OCI-LY3 (cell line): ENCODE results near the gene MVB12A.

ENCODE experiments used
- H2AFZ ChIP-seq: fragments of 200-600, 300-600 bp; shearing (Covaris generic); 2 replicates; pipeline ENCODE4 v1.6.0; 2014; ENCODE audit warnings: antibody characterized with exemption, low read depth, low read length
- H3K27ac ChIP-seq: fragments of 200-600, 300-600 bp; sonication (generic); 2 replicates; pipeline ENCODE4 v1.5.1; 2014; ENCODE audit warnings: mild to moderate bottlenecking, low read length, moderate library complexity, mixed read lengths
- H3K27me3 ChIP-seq: fragments of 200-600, 300-600 bp; sonication (generic); 2 replicates; pipeline ENCODE4 v1.6.1; 2014; ENCODE audit warnings: low read depth, low read length, mixed read lengths
- H3K36me3 ChIP-seq: fragments of 200-600, 300-600 bp; sonication (generic); replicated peaks from 2 replicates; pipeline ENCODE3; 2014; ENCODE audit warnings: low read depth, low read length, mixed read lengths
- H3K4me1 ChIP-seq: fragments of 300-600, 200-600 bp; sonication (generic); 2 replicates; pipeline ENCODE4 v1.6.1; 2014; ENCODE audit warnings: low read length, mixed read lengths
- H3K4me2 ChIP-seq: fragments of 200-600, 300-600 bp; sonication (generic); 2 replicates; pipeline ENCODE4 v1.6.1; 2014; ENCODE audit warnings: low read length, mixed read lengths
- H3K4me3 ChIP-seq: fragments of 300-600, 200-600 bp; sonication (generic); 2 replicates; pipeline ENCODE4 v1.5.1; 2014; ENCODE audit warnings: antibody characterized with exemption, mild to moderate bottlenecking, low read length, moderate library complexity
- H3K79me2 ChIP-seq: fragments of 300-600, 200-600 bp; shearing (Covaris generic); 2 replicates; pipeline ENCODE4 v1.6.1; 2014; ENCODE audit warnings: mild to moderate bottlenecking, low read length, mixed read lengths
- H3K9ac ChIP-seq: fragments of 300-600, 200-600 bp; shearing (Covaris generic); 2 replicates; pipeline ENCODE4 v1.6.0; 2014; ENCODE audit warnings: mild to moderate bottlenecking, low read length, moderate library complexity
- H3K9me3 ChIP-seq: fragments of 200-600, 300-600 bp; shearing (Covaris generic); 2 replicates; pipeline ENCODE4 v1.6.1; 2014; ENCODE audit warnings: low read length, mixed read lengths; ENCODE audit not compliant: insufficient read depth
- H4K20me1 ChIP-seq: fragments of 200-600, 300-600 bp; sonication (generic); 2 replicates; pipeline ENCODE4 v1.6.1; 2016; ENCODE audit warnings: low read length, mixed read lengths; ENCODE audit not compliant: insufficient read depth
- EZH2phosphoT487 ChIP-seq: fragments of 200-600 bp; shearing (Covaris generic); IDR thresholded peaks from 2 replicates; pipeline ENCODE4 v1.6.1; 2018; ENCODE audit warnings: antibody characterized with exemption, mixed run types, low read depth
- TF ChIP-seq, protein P1 (sequence below): fragments of 200-600, 300-600 bp; sonication (generic); IDR thresholded peaks from 2 replicates; pipeline ENCODE4 v1.5.1; 2014; ENCODE audit warnings: antibody characterized with exemption, low read length, low read depth

The MVB12A gene

DNA sequence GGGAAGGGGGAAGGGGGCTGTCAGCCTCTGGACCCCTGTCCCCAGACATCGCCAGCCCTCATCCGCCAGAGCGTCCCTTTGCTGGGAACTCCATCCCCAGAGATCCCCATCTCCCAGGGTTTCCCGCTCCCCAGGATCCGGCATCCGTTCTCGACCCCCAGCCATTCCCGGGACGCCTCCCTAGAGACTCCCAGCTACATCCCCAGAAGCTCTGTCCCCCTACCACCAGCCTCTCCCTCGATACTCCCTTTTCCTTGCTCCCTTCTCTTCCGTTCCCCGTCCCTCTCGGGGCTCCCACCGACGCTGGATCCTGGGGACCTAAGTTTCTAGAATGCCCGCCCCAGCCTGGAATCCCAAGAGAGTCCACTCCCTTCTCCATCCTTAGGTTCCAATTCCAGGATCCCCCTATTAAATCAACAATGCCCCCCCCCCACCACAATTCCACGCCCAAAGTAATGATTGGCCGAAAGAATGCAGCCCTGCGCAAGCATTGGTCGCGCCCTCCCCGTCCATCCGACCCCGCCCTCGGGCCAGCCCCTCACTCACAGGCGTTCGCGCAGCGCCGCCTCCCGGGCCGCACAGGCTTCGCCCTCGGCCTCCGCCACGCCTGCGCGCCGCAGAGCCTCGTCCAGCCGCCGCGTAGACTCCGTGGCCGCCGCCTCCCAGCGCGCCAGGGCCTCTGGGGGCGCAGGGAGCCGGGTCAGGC is 29.0 kb upstream of the MVB12A start:
- Histone ChIP-seq H3K36me3 (no peaks in the 10 kb centered on the region), H3K27me3 (peaks cover 3% of the 10 kb centered on the region; the same call in 1 of the 2 replicates), H3K4me2 (peak overlapping the region; percentile 61), H3K27ac (no peak overlapping the region), H3K4me1 (peaks cover 7% of the 10 kb centered on the region), H3K9me3 (no peaks in the 10 kb centered on the region), H2AFZ (peak overlapping the region; percentile 64; the same call in 1 of the 2 replicates), H3K9ac (peak overlapping the region; percentile 29; the same call in 1 of the 2 replicates), H3K4me3 (peak overlapping the region; percentile 63), H3K79me2 (no peaks in the 10 kb centered on the region), H4K20me1 (no peaks in the 10 kb centered on the region)
- TF ChIP-seq, protein P1, sequence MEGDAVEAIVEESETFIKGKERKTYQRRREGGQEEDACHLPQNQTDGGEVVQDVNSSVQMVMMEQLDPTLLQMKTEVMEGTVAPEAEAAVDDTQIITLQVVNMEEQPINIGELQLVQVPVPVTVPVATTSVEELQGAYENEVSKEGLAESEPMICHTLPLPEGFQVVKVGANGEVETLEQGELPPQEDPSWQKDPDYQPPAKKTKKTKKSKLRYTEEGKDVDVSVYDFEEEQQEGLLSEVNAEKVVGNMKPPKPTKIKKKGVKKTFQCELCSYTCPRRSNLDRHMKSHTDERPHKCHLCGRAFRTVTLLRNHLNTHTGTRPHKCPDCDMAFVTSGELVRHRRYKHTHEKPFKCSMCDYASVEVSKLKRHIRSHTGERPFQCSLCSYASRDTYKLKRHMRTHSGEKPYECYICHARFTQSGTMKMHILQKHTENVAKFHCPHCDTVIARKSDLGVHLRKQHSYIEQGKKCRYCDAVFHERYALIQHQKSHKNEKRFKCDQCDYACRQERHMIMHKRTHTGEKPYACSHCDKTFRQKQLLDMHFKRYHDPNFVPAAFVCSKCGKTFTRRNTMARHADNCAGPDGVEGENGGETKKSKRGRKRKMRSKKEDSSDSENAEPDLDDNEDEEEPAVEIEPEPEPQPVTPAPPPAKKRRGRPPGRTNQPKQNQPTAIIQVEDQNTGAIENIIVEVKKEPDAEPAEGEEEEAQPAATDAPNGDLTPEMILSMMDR = peak; percentile 51
- TF ChIP-seq EZH2phosphoT487 = no peak

DNA sequence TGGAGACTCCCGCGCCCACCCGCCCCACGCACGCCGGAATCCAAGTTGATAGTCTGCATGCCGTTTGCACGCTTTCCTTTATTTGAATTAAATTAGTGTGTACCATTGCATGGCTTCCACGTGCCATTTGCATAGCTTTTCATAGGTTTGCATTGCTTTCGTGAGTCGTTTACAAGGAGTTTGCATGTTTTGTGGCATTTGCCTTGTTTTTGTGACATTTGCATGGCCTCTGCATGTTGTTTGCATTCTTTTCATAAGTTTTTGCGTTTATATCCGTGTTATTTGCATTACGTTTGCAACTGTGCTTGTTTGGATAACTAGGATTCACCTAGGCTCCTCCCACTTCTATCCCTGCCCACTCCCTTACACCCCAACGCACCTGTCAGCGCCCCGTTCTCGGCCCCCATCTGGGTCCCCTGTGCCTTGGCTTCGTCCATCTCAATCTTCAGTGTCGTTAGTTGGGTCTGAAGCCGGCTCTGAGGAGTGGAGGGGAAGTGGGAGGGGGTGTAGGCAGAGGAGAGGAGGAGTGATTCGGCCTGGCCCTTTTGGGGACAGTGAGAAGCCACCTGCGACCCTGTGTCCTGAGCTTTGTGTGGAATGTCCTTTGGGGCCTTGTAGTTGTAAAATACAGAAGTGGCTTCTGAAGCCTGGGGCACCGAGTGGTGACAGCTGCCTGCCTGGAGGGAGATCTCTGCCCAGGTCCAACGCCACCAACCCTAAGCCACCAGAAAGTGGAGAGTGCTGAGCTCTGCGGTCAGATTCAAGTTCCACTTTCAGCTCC is 28.3 kb upstream of the MVB12A start:
- H3K36me3 ChIP-seq = no peaks in the 10 kb centered on the region
- no peak overlapping the region for H2AFZ ChIP-seq
- H4K20me1 ChIP-seq = no peaks in the 10 kb centered on the region
- peak overlapping the region; percentile 7; the same call in 1 of the 2 replicates for H3K9ac ChIP-seq
- peaks cover 7% of the 10 kb centered on the region for H3K4me1 ChIP-seq
- no peak overlapping the region for H3K27ac ChIP-seq
- H3K4me2 ChIP-seq = peak overlapping the region; percentile 61
- TF ChIP-seq EZH2phosphoT487 = no peak
- TF ChIP-seq, protein P1 = no peak
- no peaks in the 10 kb centered on the region for H3K9me3 ChIP-seq
- H3K4me3 ChIP-seq = peak overlapping the region; percentile 63
- no peaks in the 10 kb centered on the region for H3K79me2 ChIP-seq
- peaks cover 3% of the 10 kb centered on the region; the same call in 1 of the 2 replicates for H3K27me3 ChIP-seq

DNA sequence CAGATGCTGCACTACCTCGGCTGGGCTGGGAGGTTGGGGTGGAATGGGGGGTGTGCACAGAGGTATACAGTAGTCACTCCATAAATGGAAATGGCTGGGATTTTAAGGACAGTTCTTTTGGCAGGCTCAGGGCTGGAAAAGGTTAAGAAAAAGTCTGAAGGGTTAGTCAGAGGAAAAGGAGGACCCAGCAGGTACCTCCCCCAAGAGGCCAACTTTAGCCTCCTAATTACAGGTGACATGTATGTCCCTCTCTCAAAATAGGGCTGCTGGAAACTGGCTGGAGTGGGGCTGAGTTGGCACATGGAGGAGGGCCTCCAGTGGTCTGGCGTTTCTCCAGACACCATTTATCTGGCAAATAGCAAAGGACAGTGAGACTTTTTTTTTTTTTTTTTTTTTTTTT is 26.8 kb upstream of the MVB12A start:
- H3K27ac ChIP-seq = no peak overlapping the region
- no peak overlapping the region for H2AFZ ChIP-seq
- H4K20me1 ChIP-seq = no peaks in the 10 kb centered on the region
- H3K9ac ChIP-seq = no peak overlapping the region
- peaks cover 3% of the 10 kb centered on the region; the same call in 1 of the 2 replicates for H3K27me3 ChIP-seq
- no peaks in the 10 kb centered on the region for H3K9me3 ChIP-seq
- TF ChIP-seq, protein P1 = no peak
- TF ChIP-seq EZH2phosphoT487 = no peak
- no peak overlapping the region for H3K4me3 ChIP-seq
- H3K4me1 ChIP-seq = peaks cover 7% of the 10 kb centered on the region
- no peaks in the 10 kb centered on the region for H3K36me3 ChIP-seq
- H3K4me2 ChIP-seq = no peak overlapping the region
- H3K79me2 ChIP-seq = no peaks in the 10 kb centered on the region

DNA sequence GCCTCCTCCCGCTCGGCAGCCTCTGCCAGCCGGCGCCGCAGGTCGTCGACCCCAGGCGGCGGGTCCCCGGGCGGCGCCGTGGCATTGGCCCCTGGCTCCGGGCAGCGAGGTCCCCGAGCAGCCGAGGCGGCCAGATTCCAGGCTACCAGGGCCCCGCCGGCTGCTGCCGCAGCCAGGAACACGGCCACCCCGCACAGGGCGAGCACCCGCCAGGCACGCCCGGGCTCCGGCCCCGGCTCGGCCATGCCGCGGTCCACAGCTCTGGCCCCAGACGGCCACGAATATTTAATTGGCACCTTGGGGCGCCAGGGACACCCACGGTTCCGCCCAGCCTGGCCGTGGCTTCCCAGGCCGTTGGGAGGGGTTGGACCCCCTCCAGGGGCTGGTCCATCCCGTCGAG is 25.9 kb upstream of the MVB12A start, which contains the start of gene CCDC194:
Gene CCDC194 (minus strand): TSS at position 283 of the 400 bp plus-strand sequence. CDS start 38 bp downstream, at position 245.
- Histone ChIP-seq H3K9me3 (no peaks in the 10 kb centered on the region), H3K79me2 (no peaks in the 10 kb centered on the region), H3K27me3 (peaks cover 3% of the 10 kb centered on the region; the same call in 1 of the 2 replicates), H3K9ac (no peak within 1 kb of the TSS), H3K4me1 (peaks cover 7% of the 10 kb centered on the region), H3K4me2 (no peak within 1 kb of the TSS), H4K20me1 (no peaks in the 10 kb centered on the region), H3K36me3 (no peaks in the 10 kb centered on the region), H3K27ac (no peak within 1 kb of the TSS), H3K4me3 (no peak within 1 kb of the TSS), H2AFZ (no peak within 1 kb of the TSS)
- TF ChIP-seq EZH2phosphoT487 = no peak
